Activated naive CD4-positive, alpha-beta T cell treated with anti-CD3 and anti-CD28 coated beads for 36 hours (primary cell): ENCODE data around the gene MTMR4. TPM values are rescaled to one million over a fixed set of nuclear protein-coding genes. Genes with fewer than 3 reads are reported as not detected.

Source experiments
- CTCF ChIA-PET: fragments of 350-600 bp; sonication (Branson Sonifier 250); formaldehyde crosslinking; loops from one replicate; lab custom pipeline; 2021; ENCODE audit warnings: antibody characterized with exemption; lab: Charles Lee
- DNase-seq: peaks from one replicate; pipeline ENCODE4 v3.0.0-alpha.2; 2020
- H3K27ac Mint-ChIP-seq: one replicate; pipeline ENCODE4 v1.8.0; 2021; ENCODE audit warnings: mild to moderate bottlenecking, mixed read lengths
- H3K27me3 Mint-ChIP-seq: one replicate; pipeline ENCODE4 v1.8.0; 2021; ENCODE audit warnings: low read depth, mixed read lengths
- H3K36me3 Mint-ChIP-seq: one replicate; pipeline ENCODE4 v1.8.0; 2021; ENCODE audit warnings: low read depth, mixed read lengths
- H3K4me1 Mint-ChIP-seq: one replicate; pipeline ENCODE4 v1.8.0; 2021; ENCODE audit warnings: low read depth, mixed read lengths
- H3K4me3 Mint-ChIP-seq: one replicate; pipeline ENCODE4 v1.8.0; 2021; ENCODE audit warnings: mild to moderate bottlenecking, moderate library complexity, mixed read lengths
- H3K9me3 Mint-ChIP-seq: one replicate; pipeline ENCODE4 v1.8.0; 2021; ENCODE audit warnings: mixed read lengths
- intact Hi-C: fragments of 100-400 bp; cut with micrococcal nuclease; formaldehyde crosslinking; loops from one replicate; pipeline ENCODE4 v1.15.1; 2023
- total RNA-seq, 2 experiments: library from RNA; stranded (reverse); gene quantifications; one replicate each; pipeline ENCODE4 v1.2.3, GENCODE V29; 2021

MTMR4 gene
- total RNA-seq, 2 experiments from 2014 or later = 58.2 to 60.5 TPM

GRCh38 chr17:58520843-58521430 is 6.5 kb upstream of the MTMR4 start:
- intact Hi-C loops = no loop called here
- no peak overlapping the region for H3K27ac Mint-ChIP-seq
- H3K36me3 Mint-ChIP-seq = no peaks in the 10 kb centered on the region
- H3K4me3 Mint-ChIP-seq = no peak overlapping the region
- no peaks in the 10 kb centered on the region for H3K27me3 Mint-ChIP-seq
- H3K9me3 Mint-ChIP-seq = no peaks in the 10 kb centered on the region
- DNase-seq = peak; percentile 19
- H3K4me1 Mint-ChIP-seq = peaks cover 19% of the 10 kb centered on the region
- CTCF ChIA-PET = interaction anchor here (0.8 to 1.7 kb wide), 5 partner anchors 8 to 483 kb away, joined by 3 to 4 read pairs (median 3); partner anchors contain the start of gene RAD51C

- Mint-ChIP-seq H3K4me3 (peak overlapping the region; percentile 95), H3K36me3 (peaks cover 6% of the 10 kb centered on the region), H3K9me3 (no peaks in the 10 kb centered on the region), H3K27ac (peak overlapping the region; percentile 95), H3K27me3 (no peaks in the 10 kb centered on the region), H3K4me1 (peaks cover 37% of the 10 kb centered on the region)
- CTCF ChIA-PET = interaction anchor here (0.6 to 2.0 kb wide), 8 partner anchors 50 to 487 kb away, joined by 3 to 17 read pairs (median 3); no protein-coding TSS in a partner anchor
- peak; percentile 100 for DNase-seq
- intact Hi-C loops = loop anchor here (1.0 to 5.0 kb wide), 18 partner anchors 14 to 1099 kb away; partner anchors contain the start of genes CLTC, DHX40, HSF5 and MKS1
Observed at GRCh38 chr17:58517928-58518609, 3.6 kb upstream of the MTMR4 start.

GRCh38 chr17:58517378-58517927 is 3.0 kb upstream of the MTMR4 start:
- Mint-ChIP-seq H3K27me3 (no peaks in the 10 kb centered on the region), H3K36me3 (peaks cover 10% of the 10 kb centered on the region), H3K27ac (peak overlapping the region; percentile 95), H3K4me3 (peak overlapping the region; percentile 95), H3K9me3 (no peaks in the 10 kb centered on the region), H3K4me1 (peaks cover 41% of the 10 kb centered on the region)
- CTCF ChIA-PET = interaction anchor here (0.6 to 2.0 kb wide), 2 partner anchors 267 to 487 kb away, joined by 3 to 7 read pairs; no protein-coding TSS in a partner anchor
- DNase-seq = no peak
- intact Hi-C loops = loop anchor here (1.0 to 5.0 kb wide), 3 partner anchors 165 to 1100 kb away; partner anchors contain the start of genes CLTC, DHX40 and SUPT4H1

GRCh38 chr17:58516644-58517377 is 2.4 kb upstream of the MTMR4 start:
- Mint-ChIP-seq H3K36me3 (peaks cover 15% of the 10 kb centered on the region), H3K4me3 (peak overlapping the region; percentile 95), H3K27me3 (no peaks in the 10 kb centered on the region), H3K27ac (peak overlapping the region; percentile 95), H3K4me1 (peaks cover 41% of the 10 kb centered on the region), H3K9me3 (no peaks in the 10 kb centered on the region)
- intact Hi-C loops = loop anchor here (1.0 to 5.0 kb wide), 3 partner anchors 165 to 1100 kb away; partner anchors contain the start of genes CLTC, DHX40 and SUPT4H1
- CTCF ChIA-PET = no interaction called here
- DNase-seq = no peak

- no peaks in the 10 kb centered on the region for H3K9me3 Mint-ChIP-seq
Observed at GRCh38 chr17:58515286-58515685, 848 bp upstream of the MTMR4 start.

GRCh38 chr17:58514770-58515157 is 326 bp upstream of the MTMR4 start:
- Mint-ChIP-seq H3K9me3 (no peaks in the 10 kb centered on the region), H3K36me3 (peaks cover 32% of the 10 kb centered on the region), H3K4me1 (peaks cover 41% of the 10 kb centered on the region), H3K4me3 (peak overlapping the region; percentile 73), H3K27ac (peak overlapping the region; percentile 54), H3K27me3 (no peaks in the 10 kb centered on the region)
- CTCF ChIA-PET = interaction anchor here (1.0 to 2.5 kb wide), 2 partner anchors 11 to 197 kb away, joined by 5 to 8 read pairs; no protein-coding TSS in a partner anchor
- intact Hi-C loops = loop anchor here (5.0 kb wide), 2 partner anchors 1053 to 1103 kb away; partner anchors contain the start of genes CLTC and DHX40
- no peak for DNase-seq

More at GRCh38 chr17:58515286-58515685, 848 bp upstream of the MTMR4 start:
- no peak for DNase-seq
- Mint-ChIP-seq H3K4me1 (peaks cover 44% of the 10 kb centered on the region), H3K27ac (peak overlapping the region; percentile 54), H3K36me3 (peaks cover 27% of the 10 kb centered on the region), H3K27me3 (no peaks in the 10 kb centered on the region), H3K4me3 (peak overlapping the region; percentile 73)
- CTCF ChIA-PET = interaction anchor here (0.6 to 2.5 kb wide), 3 partner anchors 18 to 450 kb away, joined by 3 to 8 read pairs (median 5); no protein-coding TSS in a partner anchor
- intact Hi-C loops = loop anchor here (5.0 kb wide), 2 partner anchors 1052 to 1102 kb away; partner anchors contain the start of genes CLTC and DHX40

- H3K4me3 Mint-ChIP-seq = peak overlapping the region; percentile 91
- H3K27me3 Mint-ChIP-seq = no peaks in the 10 kb centered on the region
- intact Hi-C loops = loop anchor here (1.0 kb wide), 1 partner anchor 21 kb away; no protein-coding TSS in a partner anchor
- no peaks in the 10 kb centered on the region for H3K9me3 Mint-ChIP-seq
- H3K4me1 Mint-ChIP-seq = peaks cover 35% of the 10 kb centered on the region
- peaks cover 34% of the 10 kb centered on the region for H3K36me3 Mint-ChIP-seq
- DNase-seq = peak; percentile 53
- CTCF ChIA-PET = interaction anchor here (0.6 to 2.5 kb wide), 6 partner anchors 9 to 196 kb away, joined by 3 to 8 read pairs (median 4); partner anchors contain the start of genes HSF5, RAD51C and TEX14
- H3K27ac Mint-ChIP-seq = peak overlapping the region; percentile 80
Observed at GRCh38 chr17:58513267-58513964, 1.0 kb downstream of the MTMR4 start.

- H3K4me3 Mint-ChIP-seq = no peak overlapping the region
- H3K9me3 Mint-ChIP-seq = no peaks in the 10 kb centered on the region
- intact Hi-C loops = no loop called here
- CTCF ChIA-PET = no interaction called here
- H3K27me3 Mint-ChIP-seq = no peaks in the 10 kb centered on the region
- no peak for DNase-seq
- peaks cover 49% of the 10 kb centered on the region for H3K36me3 Mint-ChIP-seq
- peaks cover 17% of the 10 kb centered on the region for H3K4me1 Mint-ChIP-seq
- no peak overlapping the region for H3K27ac Mint-ChIP-seq
Observed at GRCh38 chr17:58510075-58510474, 4.4 kb downstream of the MTMR4 start.

- Mint-ChIP-seq H3K4me1 (peaks cover 12% of the 10 kb centered on the region), H3K9me3 (no peaks in the 10 kb centered on the region), H3K27ac (no peak overlapping the region), H3K27me3 (no peaks in the 10 kb centered on the region), H3K36me3 (peaks cover 58% of the 10 kb centered on the region), H3K4me3 (no peak overlapping the region)
- intact Hi-C loops = no loop called here
- CTCF ChIA-PET = no interaction called here
- no peak for DNase-seq
Observed at GRCh38 chr17:58508341-58509067, 5.9 kb downstream of the MTMR4 start.

- peaks cover 59% of the 10 kb centered on the region for H3K36me3 Mint-ChIP-seq
- no peak for DNase-seq
- H3K4me3 Mint-ChIP-seq = no peak overlapping the region
- CTCF ChIA-PET = no interaction called here
- H3K9me3 Mint-ChIP-seq = no peaks in the 10 kb centered on the region
- no peaks in the 10 kb centered on the region for H3K27me3 Mint-ChIP-seq
- peaks cover 3% of the 10 kb centered on the region for H3K4me1 Mint-ChIP-seq
- intact Hi-C loops = no loop called here
- H3K27ac Mint-ChIP-seq = no peak overlapping the region
Observed at GRCh38 chr17:58507123-58507634, 7.3 kb downstream of the MTMR4 start.
